HFFc6 (cell line): ENCODE results near the gene BRS3. TPM values are rescaled to one million over a fixed set of nuclear protein-coding genes. Genes with fewer than 3 reads are reported as not detected.

Experiments
- DNase-seq: peaks from one replicate; pipeline ENCODE4 v3.0.0-alpha.2; 2018
- H3K27ac Mint-ChIP-seq: 2 replicates; pipeline ENCODE4 v1.8.0; 2020; ENCODE audit warnings: mild to moderate bottlenecking, mixed read lengths
- H3K27me3 Mint-ChIP-seq: 2 replicates; pipeline ENCODE4 v1.8.0; 2021; ENCODE audit warnings: mild to moderate bottlenecking, moderate library complexity, mixed read lengths; ENCODE audit not compliant: insufficient read depth
- H3K36me3 Mint-ChIP-seq: 2 replicates; pipeline ENCODE4 v1.8.0; 2021; ENCODE audit warnings: low read depth, mixed read lengths
- H3K4me1 Mint-ChIP-seq: 2 replicates; pipeline ENCODE4 v1.8.0; 2020; ENCODE audit warnings: low read depth, mixed read lengths
- H3K4me3 Mint-ChIP-seq: 2 replicates; pipeline ENCODE4 v1.8.0; 2020; ENCODE audit warnings: mild to moderate bottlenecking, moderate library complexity, mixed read lengths
- H3K9me3 Mint-ChIP-seq: 2 replicates; pipeline ENCODE4 v1.8.0; 2020; ENCODE audit warnings: mild to moderate bottlenecking, mixed read lengths
- CTCF ChIP-seq: fragments of 200-600 bp; sonication (generic); IDR thresholded peaks from 2 replicates; pipeline ENCODE4 v1.5.0; 2021; ENCODE audit warnings: antibody characterized with exemption, mild to moderate bottlenecking
- total RNA-seq, 6 experiments: library from RNA; stranded (reverse); fragmentation: NEBNext Ultra II Directional; extraction: Animal tissue kit (Norgen Biotek cat#: 25700); gene quantifications; 2 replicates in 1 of 6; 3 replicates in 5 of 6; pipeline ENCODE4 v1.2.3, GENCODE V29; 2021

BRS3 gene
- total RNA-seq, 6 experiments from 2014 or later: not detected

GRCh38 chrX:136493011-136493410 lies 5.3 kb downstream of the BRS3 start:
- Mint-ChIP-seq H3K9me3 (no peaks in the 10 kb centered on the region), H3K27ac (no peak overlapping the region), H3K4me3 (no peak overlapping the region), H3K36me3 (no peaks in the 10 kb centered on the region), H3K27me3 (peaks cover 8% of the 10 kb centered on the region; the same call in 1 of the 2 replicates), H3K4me1 (no peaks in the 10 kb centered on the region)
- TF ChIP-seq CTCF: no peak
- no peak for DNase-seq

- DNase-seq: no peak
- no peak overlapping the region for H3K4me3 Mint-ChIP-seq
- no peak for TF ChIP-seq CTCF
- H3K9me3 Mint-ChIP-seq: no peaks in the 10 kb centered on the region
- H3K36me3 Mint-ChIP-seq: no peaks in the 10 kb centered on the region
- peaks cover 3% of the 10 kb centered on the region; the same call in 1 of the 2 replicates for H3K27me3 Mint-ChIP-seq
- H3K4me1 Mint-ChIP-seq: peaks cover 11% of the 10 kb centered on the region; the same call in 1 of the 2 replicates
- no peak overlapping the region for H3K27ac Mint-ChIP-seq
Measured at GRCh38 chrX:136495043-136495442, 7.3 kb downstream of the BRS3 start.

GRCh38 chrX:136496186-136496763 lies 8.5 kb downstream of the BRS3 start:
- no peak for DNase-seq
- Mint-ChIP-seq H3K36me3 (no peaks in the 10 kb centered on the region), H3K27me3 (peaks cover 3% of the 10 kb centered on the region; the same call in 1 of the 2 replicates)

GRCh38 chrX:136496764-136497555 lies 9.2 kb downstream of the BRS3 start:
- TF ChIP-seq CTCF: peak; percentile 23
- peak overlapping the region; percentile 94 for H3K4me3 Mint-ChIP-seq
- peak overlapping the region; percentile 91 for H3K27ac Mint-ChIP-seq
- H3K9me3 Mint-ChIP-seq: no peaks in the 10 kb centered on the region
- no peaks in the 10 kb centered on the region for H3K36me3 Mint-ChIP-seq
- H3K4me1 Mint-ChIP-seq: peaks cover 11% of the 10 kb centered on the region; the same call in 1 of the 2 replicates
- peaks cover 1% of the 10 kb centered on the region; the same call in 1 of the 2 replicates for H3K27me3 Mint-ChIP-seq
- peak; percentile 74 for DNase-seq

More at GRCh38 chrX:136496186-136496763, 8.5 kb downstream of the BRS3 start:
- H3K27ac Mint-ChIP-seq: peak overlapping the region; percentile 91
- no peaks in the 10 kb centered on the region for H3K9me3 Mint-ChIP-seq
- no peak for TF ChIP-seq CTCF
- H3K4me3 Mint-ChIP-seq: peak overlapping the region; percentile 94
- peaks cover 11% of the 10 kb centered on the region; the same call in 1 of the 2 replicates for H3K4me1 Mint-ChIP-seq

GRCh38 chrX:136497556-136498052 lies 9.9 kb downstream of the BRS3 start, which contains the start of gene HTATSF1:
Gene HTATSF1, plus strand, starts transcription at chrX:136497592. Its CDS starts 93 bp downstream, at chrX:136497685.
- peaks cover 11% of the 10 kb centered on the region; the same call in 1 of the 2 replicates for H3K4me1 Mint-ChIP-seq
- no peak for DNase-seq
- H3K27me3 Mint-ChIP-seq: no peaks in the 10 kb centered on the region
- H3K9me3 Mint-ChIP-seq: no peaks in the 10 kb centered on the region
- H3K36me3 Mint-ChIP-seq: no peaks in the 10 kb centered on the region
- H3K27ac Mint-ChIP-seq: peak within 1 kb of the TSS; percentile 91
- TF ChIP-seq CTCF: no peak
- H3K4me3 Mint-ChIP-seq: peak within 1 kb of the TSS; percentile 94
